Body of pancreas (tissue), 4 donors: ENCODE data around the gene RASSF10. TPM values are rescaled to one million over a fixed set of nuclear protein-coding genes. Genes with fewer than 3 reads are reported as not detected.

Experiments used
- ATAC-seq: fragments of 150-250 bp; one replicate; pipeline ENCODE4 v1.9.1; 2016
- DNase-seq, 4 donors: peaks; one replicate each; pipeline ENCODE4 v3.0.0-alpha.2; 2019
- H3K27ac ChIP-seq, 4 donors: fragments of 200-600 bp; sonication (generic); 1 replicate in 3 of 4; 2 replicates in 1 of 4; pipeline versions ENCODE4 v1.5.1 to v1.6.1; 2016 to 2019; ENCODE audit warnings: mild to moderate bottlenecking in 1 of 4, mixed read lengths in 1 of 4, moderate library complexity in 1 of 4
- H3K27me3 ChIP-seq, 2 donors: fragments of 200-600 bp; sonication (generic); one replicate each; pipeline ENCODE4 v1.6.0; 2016; ENCODE audit warnings: mild to moderate bottlenecking in 1 of 2
- H3K36me3 ChIP-seq, 2 donors: fragments of 200-600 bp; sonication (generic); replicated peaks in 1 of 2; 2 replicates each; pipeline ENCODE4 v1.5.1; 2016; ENCODE audit warnings: low read depth in 2 of 2; ENCODE audit not compliant: insufficient read depth in 1 of 2
- H3K4me1 ChIP-seq: fragments of 200-600 bp; sonication (generic); one replicate; pipeline ENCODE4 v1.6.0; 2016
- H3K4me3 ChIP-seq, 2 donors: fragments of 200-600 bp; sonication (generic); 1 replicate in 1 of 2; 2 replicates in 1 of 2; pipeline ENCODE4 v1.5.1; 2016 to 2019
- H3K9me3 ChIP-seq, 3 donors: fragments of 200-600 bp; sonication (generic); 1 replicate in 2 of 3; 2 replicates in 1 of 3; pipeline ENCODE4 v1.5.1; 2016
- POLR2A ChIP-seq, 3 donors: fragments of 450-650 bp; IDR thresholded peaks; one replicate each; pipeline ENCODE4 v1.6.1; 2016; ENCODE audit warnings: antibody characterized with exemption in 3 of 3, mild to moderate bottlenecking in 2 of 3
- WGBS, 2 donors: methylation state at CpG; one replicate each; pipeline ENCODE4 v1.1.5; 2017; 5-methylcytosine and 5-hydroxymethylcytosine counted together
- intact Hi-C: fragments of 100-400 bp; cut with DNase I; formaldehyde crosslinking; loops from one replicate; pipeline ENCODE4 v1.15.1; 2023
- total RNA-seq, 2 donors: library from RNA; depleted of rRNA; stranded (reverse); fragments of >200 nt; gene quantifications; one replicate each; pipeline ENCODE4 v1.1.0, GENCODE V29; 2016
- TF ChIP-seq, protein P1 (sequence below), 7 experiments: fragments of 450-650 bp in 4 of 7; fragments of 200-600 bp in 3 of 7; sonication (generic) in 3 of 7; IDR thresholded peaks; one replicate each; pipeline ENCODE4 v1.5.1; 2016 to 2019; ENCODE audit warnings: antibody characterized with exemption in 7 of 7

Gene RASSF10
- total RNA-seq, 2 donors from 2014 or later, result not detected

DNA sequence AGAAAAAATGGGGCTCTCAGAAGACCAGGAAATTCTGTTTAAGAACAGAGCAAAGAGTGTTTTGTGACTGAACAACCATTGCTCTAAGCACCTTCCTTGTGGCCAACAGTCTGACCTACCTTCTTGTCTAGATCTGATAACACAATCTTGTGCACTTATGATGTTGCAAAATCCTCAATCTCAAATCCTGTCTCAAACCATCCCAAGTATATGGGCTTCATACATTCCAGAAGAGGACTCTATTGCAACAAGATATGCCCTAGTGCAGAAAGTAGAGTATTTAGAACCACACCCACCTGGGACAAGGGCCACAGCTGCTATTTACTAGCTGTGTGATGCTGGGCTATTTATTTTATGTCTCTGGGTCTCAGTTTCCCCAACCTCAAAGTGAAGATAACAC lies 27.1 kb downstream of the RASSF10 start:
- Histone ChIP-seq H3K27ac (no peak overlapping the region), H3K36me3 (no peaks in the 10 kb centered on the region), H3K4me1 (peaks cover 8% of the 10 kb centered on the region), H3K27me3 (no peaks in the 10 kb centered on the region), H3K9me3 (no peaks in the 10 kb centered on the region), H3K4me3 (no peak overlapping the region)
- TF ChIP-seq, protein P1, sequence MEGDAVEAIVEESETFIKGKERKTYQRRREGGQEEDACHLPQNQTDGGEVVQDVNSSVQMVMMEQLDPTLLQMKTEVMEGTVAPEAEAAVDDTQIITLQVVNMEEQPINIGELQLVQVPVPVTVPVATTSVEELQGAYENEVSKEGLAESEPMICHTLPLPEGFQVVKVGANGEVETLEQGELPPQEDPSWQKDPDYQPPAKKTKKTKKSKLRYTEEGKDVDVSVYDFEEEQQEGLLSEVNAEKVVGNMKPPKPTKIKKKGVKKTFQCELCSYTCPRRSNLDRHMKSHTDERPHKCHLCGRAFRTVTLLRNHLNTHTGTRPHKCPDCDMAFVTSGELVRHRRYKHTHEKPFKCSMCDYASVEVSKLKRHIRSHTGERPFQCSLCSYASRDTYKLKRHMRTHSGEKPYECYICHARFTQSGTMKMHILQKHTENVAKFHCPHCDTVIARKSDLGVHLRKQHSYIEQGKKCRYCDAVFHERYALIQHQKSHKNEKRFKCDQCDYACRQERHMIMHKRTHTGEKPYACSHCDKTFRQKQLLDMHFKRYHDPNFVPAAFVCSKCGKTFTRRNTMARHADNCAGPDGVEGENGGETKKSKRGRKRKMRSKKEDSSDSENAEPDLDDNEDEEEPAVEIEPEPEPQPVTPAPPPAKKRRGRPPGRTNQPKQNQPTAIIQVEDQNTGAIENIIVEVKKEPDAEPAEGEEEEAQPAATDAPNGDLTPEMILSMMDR (IDR thresholded peaks at IDR 0.05), result no peak
- TF ChIP-seq POLR2A (IDR thresholded peaks at IDR 0.05), result no peak
- intact Hi-C loops, result no loop called here
- DNase-seq (no peak), ATAC-seq (no peak)

DNA sequence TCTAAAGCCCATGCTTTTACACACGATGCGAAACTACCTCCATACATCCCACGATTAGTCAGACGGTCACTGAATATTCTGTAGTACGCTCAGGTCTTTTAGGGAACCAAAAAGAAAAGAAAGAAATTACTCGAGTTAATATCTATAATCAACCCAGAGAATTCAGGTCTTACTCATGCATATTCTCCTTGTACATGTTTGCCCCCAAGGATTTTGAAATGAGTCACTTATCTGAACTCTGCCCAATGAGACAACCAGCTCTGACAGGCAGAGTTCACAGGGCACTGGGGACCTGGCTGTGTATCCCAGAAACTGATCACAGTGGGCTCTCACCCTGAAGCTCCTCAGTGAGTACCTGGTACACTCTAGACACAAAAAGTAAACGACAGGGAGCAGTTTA lies 29.2 kb downstream of the RASSF10 start:
- Histone ChIP-seq H3K27ac (no peak overlapping the region), H3K4me1 (peaks cover 9% of the 10 kb centered on the region), H3K36me3 (no peaks in the 10 kb centered on the region), H3K27me3 (no peaks in the 10 kb centered on the region), H3K9me3 (no peaks in the 10 kb centered on the region), H3K4me3 (no peak overlapping the region)
- intact Hi-C loops, result no loop called here
- ATAC-seq (no peak), DNase-seq (no peak)
- TF ChIP-seq POLR2A (IDR thresholded peaks at IDR 0.05), result no peak
- TF ChIP-seq, protein P1 (IDR thresholded peaks at IDR 0.05), result no peak
- 77 to 83% methylated on average over 7 of the region's 7 CpGs for WGBS, 2 donors

DNA sequence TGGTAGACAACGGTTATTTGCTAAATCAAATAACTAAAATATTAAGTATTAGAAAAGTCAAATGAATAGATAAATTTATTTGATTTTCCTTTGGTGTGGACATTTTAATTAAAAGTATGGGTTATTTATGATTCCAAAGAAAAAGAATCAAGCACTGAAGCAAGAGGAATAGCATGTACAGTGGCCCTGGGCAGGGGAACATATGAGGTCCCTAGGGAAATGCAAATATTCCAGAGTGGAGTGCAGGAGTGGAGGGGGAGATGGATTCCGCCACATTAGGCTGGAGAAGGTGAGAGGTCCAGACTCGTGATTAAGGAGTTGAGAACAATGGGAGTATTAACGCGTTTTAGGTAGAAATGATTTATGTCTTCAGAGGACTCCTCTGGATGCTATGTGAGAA lies 30.0 kb downstream of the RASSF10 start:
- H3K27me3 ChIP-seq, result no peaks in the 10 kb centered on the region
- ATAC-seq (no peak), DNase-seq (no peak)
- peaks cover 9% of the 10 kb centered on the region for H3K4me1 ChIP-seq
- H3K4me3 ChIP-seq, result no peak overlapping the region
- WGBS, 2 donors, result 84 to 87% methylated on average over 5 of the region's 5 CpGs
- no peak overlapping the region for H3K27ac ChIP-seq
- H3K36me3 ChIP-seq, result no peaks in the 10 kb centered on the region
- intact Hi-C loops, result no loop called here
- TF ChIP-seq POLR2A (IDR thresholded peaks at IDR 0.05), result no peak
- TF ChIP-seq, protein P1 (IDR thresholded peaks at IDR 0.05), result no peak
- H3K9me3 ChIP-seq, result no peaks in the 10 kb centered on the region

DNA sequence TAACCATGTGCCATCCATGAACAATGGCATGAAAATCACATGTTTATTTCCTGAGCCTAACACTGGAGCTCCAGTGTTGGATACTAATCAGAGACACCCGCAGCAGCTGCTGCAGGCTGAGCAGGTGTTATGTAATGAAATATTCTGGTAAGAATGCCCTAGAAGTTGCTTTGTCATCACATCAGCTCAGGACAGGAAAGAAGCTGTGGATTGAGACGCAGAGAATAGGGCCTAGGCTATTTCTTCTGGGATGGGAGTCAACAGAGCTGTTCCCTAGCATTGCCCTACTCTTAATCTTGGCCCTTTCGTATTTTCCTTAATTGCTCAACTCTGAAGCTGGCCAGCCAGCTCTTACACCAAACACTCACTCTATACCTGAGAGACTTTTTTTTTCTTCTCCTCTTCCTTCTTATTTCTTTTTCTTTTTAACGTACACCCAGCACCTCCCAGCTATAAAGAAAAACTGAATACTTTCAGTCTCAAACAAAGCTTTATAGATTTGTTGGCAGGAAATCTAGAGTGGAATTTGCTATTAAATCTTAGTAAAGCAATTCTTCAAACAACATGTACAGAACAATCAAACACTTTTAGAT lies 31.9 kb downstream of the RASSF10 start:
- H3K27me3 ChIP-seq, result no peaks in the 10 kb centered on the region
- ATAC-seq, result peak; percentile 52
- TF ChIP-seq, protein P1 (IDR thresholded peaks at IDR 0.05), result no peak
- no peaks in the 10 kb centered on the region for H3K36me3 ChIP-seq
- WGBS, 2 donors, result 27 to 34% methylated on average over 4 of the region's 4 CpGs
- no peak overlapping the region for H3K27ac ChIP-seq
- intact Hi-C loops, result no loop called here
- no peak overlapping the region for H3K4me3 ChIP-seq
- peaks cover 9% of the 10 kb centered on the region for H3K4me1 ChIP-seq
- H3K9me3 ChIP-seq, result no peaks in the 10 kb centered on the region
- peak in 2 of 4 donors; percentile 8 to 38 for DNase-seq

DNA sequence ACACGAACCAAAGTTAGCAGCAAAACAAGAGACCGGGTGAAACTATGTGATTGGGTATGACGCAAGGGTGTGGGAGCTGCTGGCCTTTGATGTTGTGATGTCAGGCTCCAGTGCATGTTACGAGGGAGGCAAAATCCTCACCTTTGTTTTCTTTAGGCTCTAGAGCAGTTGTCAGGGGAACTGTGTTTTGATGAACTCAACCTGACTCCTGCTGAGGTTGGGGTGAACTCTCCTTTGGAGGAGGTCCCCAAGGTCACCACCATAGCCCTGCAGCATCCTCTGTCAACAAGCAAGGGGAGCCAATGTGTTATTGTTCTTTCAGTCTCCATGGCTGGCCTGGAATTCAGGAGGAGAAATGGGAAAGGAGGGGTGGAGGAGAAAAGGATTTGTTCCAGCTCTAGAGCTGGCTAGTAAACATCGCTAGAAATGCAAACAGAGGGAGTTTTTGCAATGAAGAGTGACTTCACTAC lies 33.8 kb downstream of the RASSF10 start:
- WGBS, 2 donors, result 77 to 78% methylated on average over 5 of the region's 5 CpGs
- TF ChIP-seq, protein P1 (IDR thresholded peaks at IDR 0.05), result no peak
- no peak for TF ChIP-seq POLR2A (IDR thresholded peaks at IDR 0.05)

More for the DNA sequence above, 33.8 kb downstream of the RASSF10 start:
- no peaks in the 10 kb centered on the region for H3K27me3 ChIP-seq
- H3K36me3 ChIP-seq, result no peaks in the 10 kb centered on the region
- H3K4me1 ChIP-seq, result peaks cover 9% of the 10 kb centered on the region
- H3K9me3 ChIP-seq, result no peaks in the 10 kb centered on the region
- ATAC-seq (no peak), DNase-seq (no peak)
- H3K27ac ChIP-seq, result no peak overlapping the region
- H3K4me3 ChIP-seq, result no peak overlapping the region
- intact Hi-C loops, result no loop called here
